Astrocyte of the spinal cord (primary cell): ENCODE data around the gene RBMS3.

ENCODE experiments used
- DNase-seq: peaks from one replicate; pipeline ENCODE4 v3.0.0; 2011; ENCODE audit warnings: low read depth, low spot score
- H3K4me3 ChIP-seq: 2 replicates; pipeline ENCODE4 v1.5.1; 2011; ENCODE audit warnings: low read depth, mild to moderate bottlenecking, low read length, moderate library complexity
- CTCF ChIP-seq: IDR thresholded peaks from 2 replicates; pipeline ENCODE4 v1.5.1; 2012; ENCODE audit warnings: low read depth, mild to moderate bottlenecking, low read length, inconsistent platforms
- in situ Hi-C: cut with HindIII; loops from 2 replicates; pipeline ENCODE4 v1.10.0; 2017; ENCODE audit warnings: low sequenced_read_pairs

The RBMS3 gene

GRCh38 chr3:29274667-29275066 is 6.2 kb upstream of the RBMS3 start:
- TF ChIP-seq CTCF: no peak
- H3K4me3 ChIP-seq: no peak overlapping the region
- in situ Hi-C loops: no loop called here
- DNase-seq: no peak

- in situ Hi-C loops: no loop called here
These were observed 5.6 kb upstream of the RBMS3 start for GRCh38 chr3:29275309-29275708.

GRCh38 chr3:29277249-29277648 is 3.6 kb upstream of the RBMS3 start:
- in situ Hi-C loops: no loop called here
- no peak for TF ChIP-seq CTCF
- DNase-seq: no peak
- H3K4me3 ChIP-seq: no peak overlapping the region

More at GRCh38 chr3:29275309-29275708, 5.6 kb upstream of the RBMS3 start:
- TF ChIP-seq CTCF: no peak
- peak; percentile 33 for DNase-seq
- no peak overlapping the region for H3K4me3 ChIP-seq

GRCh38 chr3:29279286-29279685 is 1.6 kb upstream of the RBMS3 start:
- no peak for DNase-seq
- TF ChIP-seq CTCF: no peak
- in situ Hi-C loops: no loop called here
- no peak overlapping the region for H3K4me3 ChIP-seq

- TF ChIP-seq CTCF: no peak
- DNase-seq: no peak
- H3K4me3 ChIP-seq: peak overlapping the region; percentile 9
- in situ Hi-C loops: no loop called here
These were observed 1.1 kb upstream of the RBMS3 start for GRCh38 chr3:29279806-29280205.

GRCh38 chr3:29281094-29281343 is 148 bp downstream of the RBMS3 start:
- peak; percentile 73 for DNase-seq
- no peak for TF ChIP-seq CTCF
- peak overlapping the region; percentile 82 for H3K4me3 ChIP-seq
- in situ Hi-C loops: no loop called here
